T-helper 1 cell treated with Interleukin-12 subunit alpha and Interleukin-12 subunit beta and Interleukin-4 antibody, amounts not matched to agents 30 ng/mL and 1 ng/mL, for 36 hours (primary cell): ENCODE data around the gene C13orf42. TPM values are rescaled to one million over a fixed set of nuclear protein-coding genes. Genes with fewer than 3 reads are reported as not detected.

Source experiments
- intact Hi-C: fragments of 100-400 bp; cut with micrococcal nuclease; formaldehyde crosslinking; loops from one replicate; pipeline ENCODE4 v1.15.1; 2024
- total RNA-seq: library from RNA; stranded (reverse); gene quantifications from 2 replicates; pipeline ENCODE4 v1.2.3, GENCODE V29; 2022

Gene C13orf42
- total RNA-seq, 1 donor from 2014 or later = not detected

- intact Hi-C loops = no loop called here
Measured at GRCh38 chr13:51035469-51035868, 75.6 kb downstream of the C13orf42 start.

DNA sequence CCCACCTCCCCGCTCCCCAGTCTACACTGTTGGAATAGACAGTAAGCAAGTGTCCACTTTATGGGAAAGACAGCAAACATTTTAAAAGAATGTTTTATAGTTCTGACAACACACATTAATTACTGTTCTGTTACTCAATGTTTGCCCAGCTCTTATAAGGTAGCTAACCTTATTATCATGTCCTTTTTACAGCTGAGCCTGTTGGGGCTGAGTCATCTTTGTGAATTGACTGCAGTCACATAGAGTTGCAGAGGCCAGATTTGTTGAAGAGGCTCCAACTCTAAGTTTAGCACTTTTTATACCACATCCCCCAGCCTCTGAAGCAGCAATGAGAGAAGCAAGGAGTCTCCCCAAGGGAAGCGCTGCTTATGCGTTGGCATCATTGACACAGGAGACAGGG, 76.2 kb downstream of the C13orf42 start:
- intact Hi-C loops = no loop called here

DNA sequence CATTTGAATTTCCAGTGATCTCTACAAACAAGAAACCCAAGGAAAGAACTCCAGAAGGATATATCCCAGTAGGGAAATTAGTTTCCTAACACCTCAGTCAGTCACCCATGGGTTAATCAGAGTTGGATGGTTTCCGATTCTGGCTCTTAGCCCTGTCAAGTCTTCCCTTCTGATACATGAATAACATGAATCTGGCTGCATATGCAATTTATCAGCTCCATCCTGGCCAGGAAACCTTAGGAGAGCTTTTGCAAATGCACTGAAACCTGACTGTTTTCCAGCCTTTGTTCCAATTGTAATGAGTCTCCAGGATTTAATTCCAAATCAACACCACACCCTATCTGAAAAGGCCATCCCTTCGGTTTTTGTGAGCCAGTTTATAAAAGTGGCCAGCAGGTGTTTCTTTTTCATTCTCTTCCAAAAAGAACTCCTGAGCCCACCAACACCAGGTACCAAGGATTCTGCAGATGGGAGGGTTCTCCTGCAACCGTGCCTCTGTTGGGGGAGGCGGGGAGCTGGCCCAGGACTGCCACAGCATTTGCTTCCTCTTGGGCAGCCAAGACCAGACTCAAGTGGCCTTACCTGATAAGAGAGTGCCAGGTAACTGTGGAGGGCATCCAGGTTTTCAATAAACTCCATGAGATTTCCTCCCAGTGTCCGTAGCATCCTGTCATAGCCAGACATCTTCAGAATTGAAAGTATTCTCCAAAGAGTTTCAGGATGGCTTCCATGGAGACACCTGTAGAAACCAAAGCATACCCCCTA, 77.5 kb downstream of the C13orf42 start:
- intact Hi-C loops = no loop called here

- intact Hi-C loops = no loop called here
Measured at GRCh38 chr13:51032831-51033230, 78.2 kb downstream of the C13orf42 start.

Other genes starting within 250 kb of the C13orf42 start
- 84.4 and 84.7 TPM in 2 replicates for gene RNASEH2B, start 201.5 kb downstream of the C13orf42 start, total RNA-seq
- gene FAM124A, start 111.1 kb upstream of the C13orf42 start, total RNA-seq = 0.61 and 0.76 TPM in 2 replicates
- gene SERPINE3, start 228.4 kb upstream of the C13orf42 start, total RNA-seq = not detected in 2 replicates